GM18867 (cell line): ENCODE results near the gene MN1.

ENCODE experiments used
- ATAC-seq: cut with Tn5 transposase; IDR thresholded peaks from one replicate; pipeline ENCODE4 v1.9.1; 2021; ENCODE audit warnings: mild to moderate bottlenecking, moderate library complexity; ENCODE audit not compliant: unreplicated experiment

Gene MN1

DNA sequence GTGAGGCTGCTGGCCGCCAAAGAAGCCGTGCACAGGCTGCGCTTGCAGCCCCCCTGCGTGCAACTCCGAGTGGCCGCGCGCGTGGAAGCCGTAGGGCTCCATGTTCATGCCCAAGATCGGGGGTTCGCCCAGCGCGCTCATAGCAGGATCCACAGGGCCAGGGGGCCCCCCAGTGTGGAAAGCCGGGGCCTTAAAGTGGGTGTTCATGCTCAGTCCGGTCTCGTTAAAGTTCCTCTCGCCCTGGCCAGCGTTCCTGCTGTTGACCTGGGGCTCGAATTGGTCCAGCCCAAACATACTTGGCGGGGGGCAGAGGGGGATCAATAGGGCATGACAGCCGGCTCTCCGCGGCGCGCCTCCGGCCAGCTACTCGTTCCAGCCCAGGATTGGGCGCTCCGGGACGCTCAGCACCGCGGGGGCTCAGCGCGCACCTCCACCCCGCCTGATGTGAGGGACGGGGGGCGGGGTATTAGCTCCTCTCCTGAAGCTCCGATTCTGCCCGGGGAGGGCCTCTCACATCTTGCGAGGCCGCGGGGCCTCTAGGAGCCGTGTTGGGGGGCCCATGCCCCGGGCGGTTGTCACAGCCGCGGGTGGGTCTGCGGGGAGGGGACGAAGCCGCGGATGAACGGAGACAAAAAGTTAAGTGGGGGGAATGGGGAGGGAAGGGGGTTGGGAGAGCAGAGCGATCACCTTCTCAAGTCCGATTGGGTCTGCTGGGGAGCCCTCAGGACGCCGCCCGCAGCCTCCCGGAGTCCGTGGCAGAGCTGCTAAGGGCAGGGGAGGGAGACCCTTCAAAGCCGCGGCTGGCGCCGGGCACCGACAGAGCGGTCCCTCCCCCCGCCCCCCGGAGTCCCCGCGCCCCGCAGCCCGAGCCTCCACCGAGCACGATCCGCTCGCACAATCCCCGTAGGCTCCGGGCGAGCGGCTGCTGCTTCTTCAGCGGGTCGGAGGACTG is 1.0 kb downstream of the MN1 start:
- no peak for ATAC-seq

DNA sequence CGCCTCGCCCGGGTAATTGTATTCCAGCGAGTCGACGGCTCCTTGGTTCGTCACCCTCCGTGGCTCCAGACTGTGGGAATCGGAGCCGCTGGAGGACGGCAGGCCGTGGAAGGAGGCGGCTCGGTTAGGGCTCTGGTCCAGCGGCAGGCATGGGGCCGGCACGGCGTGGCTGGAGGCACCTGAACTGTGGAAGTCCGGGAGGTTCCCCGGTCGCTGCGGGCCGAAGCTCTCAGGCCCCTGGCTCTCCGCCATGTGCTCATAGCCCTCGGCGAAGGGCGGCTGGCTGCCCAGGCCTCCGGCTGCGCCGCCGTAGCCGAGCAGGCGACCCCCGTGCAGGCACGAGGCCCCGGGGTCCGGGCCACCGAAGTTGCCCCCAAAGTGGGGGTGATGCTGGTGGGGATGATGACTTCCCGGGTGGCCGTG is 1.7 kb downstream of the MN1 start:
- no peak for ATAC-seq

DNA sequence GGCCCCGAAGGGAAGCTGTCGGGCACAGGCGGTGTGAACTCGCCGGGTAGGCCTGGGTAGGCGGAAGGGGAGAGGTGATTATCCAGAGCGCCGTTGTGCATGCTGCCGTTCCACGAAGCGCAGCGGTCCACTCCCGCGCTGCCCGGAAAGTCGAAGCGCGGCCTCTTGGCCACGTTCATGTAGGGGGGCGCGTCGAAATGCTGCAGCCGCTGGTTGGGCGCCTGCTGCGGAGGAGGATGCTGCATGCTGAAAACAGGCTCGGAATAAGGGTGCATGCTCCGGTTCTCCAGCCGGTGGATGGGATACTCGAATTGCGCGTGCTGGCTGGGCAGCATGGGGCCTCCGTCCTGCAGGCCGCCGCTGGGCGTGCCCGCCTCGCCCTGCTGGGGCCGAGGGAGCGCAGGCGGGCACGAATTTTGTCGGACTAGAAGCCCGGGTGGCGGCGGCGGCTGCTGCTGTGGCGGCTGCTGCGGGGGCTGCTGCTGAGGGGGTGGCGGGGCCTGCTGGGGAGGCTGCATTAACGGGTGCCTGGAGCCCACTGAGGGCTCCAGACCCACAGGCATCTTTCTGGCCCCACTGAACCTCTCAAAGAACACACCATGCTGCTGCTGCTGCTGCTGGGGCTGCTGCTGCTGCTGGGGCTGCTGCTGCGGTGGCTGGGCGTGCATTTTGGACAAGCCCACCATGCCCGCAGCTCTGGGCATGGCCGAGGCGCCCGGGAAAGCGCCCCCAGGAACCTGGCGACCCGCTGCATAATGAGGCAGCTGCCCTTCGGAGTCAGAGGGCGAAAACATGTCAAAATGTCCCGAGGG is 2.3 kb downstream of the MN1 start:
- ATAC-seq = no peak

DNA sequence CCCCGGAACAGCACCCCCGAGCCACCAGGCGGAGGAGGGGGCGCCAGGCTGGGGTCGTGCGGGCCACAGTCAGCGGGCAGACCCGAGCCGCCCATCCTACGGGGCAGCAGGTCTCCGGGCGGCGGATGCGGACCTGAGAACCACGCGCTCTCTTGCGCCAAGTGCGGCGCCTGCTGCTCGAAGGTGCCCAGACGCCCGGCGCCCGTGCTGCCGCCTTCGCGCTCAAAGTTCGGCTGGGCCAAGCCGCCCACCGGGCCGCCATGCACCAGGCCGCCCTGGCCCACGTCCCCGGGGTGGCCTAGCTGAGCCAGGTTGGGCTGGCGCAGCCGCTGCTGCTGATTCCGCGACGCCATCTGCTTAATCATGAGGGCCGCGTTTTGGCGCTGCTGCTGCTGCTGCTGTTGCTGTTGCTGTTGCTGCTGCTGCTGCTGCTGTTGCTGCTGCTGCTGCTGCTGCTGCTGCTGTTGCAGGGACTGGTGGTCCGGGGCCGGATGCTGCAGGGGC is 3.0 kb downstream of the MN1 start:
- no peak for ATAC-seq

DNA sequence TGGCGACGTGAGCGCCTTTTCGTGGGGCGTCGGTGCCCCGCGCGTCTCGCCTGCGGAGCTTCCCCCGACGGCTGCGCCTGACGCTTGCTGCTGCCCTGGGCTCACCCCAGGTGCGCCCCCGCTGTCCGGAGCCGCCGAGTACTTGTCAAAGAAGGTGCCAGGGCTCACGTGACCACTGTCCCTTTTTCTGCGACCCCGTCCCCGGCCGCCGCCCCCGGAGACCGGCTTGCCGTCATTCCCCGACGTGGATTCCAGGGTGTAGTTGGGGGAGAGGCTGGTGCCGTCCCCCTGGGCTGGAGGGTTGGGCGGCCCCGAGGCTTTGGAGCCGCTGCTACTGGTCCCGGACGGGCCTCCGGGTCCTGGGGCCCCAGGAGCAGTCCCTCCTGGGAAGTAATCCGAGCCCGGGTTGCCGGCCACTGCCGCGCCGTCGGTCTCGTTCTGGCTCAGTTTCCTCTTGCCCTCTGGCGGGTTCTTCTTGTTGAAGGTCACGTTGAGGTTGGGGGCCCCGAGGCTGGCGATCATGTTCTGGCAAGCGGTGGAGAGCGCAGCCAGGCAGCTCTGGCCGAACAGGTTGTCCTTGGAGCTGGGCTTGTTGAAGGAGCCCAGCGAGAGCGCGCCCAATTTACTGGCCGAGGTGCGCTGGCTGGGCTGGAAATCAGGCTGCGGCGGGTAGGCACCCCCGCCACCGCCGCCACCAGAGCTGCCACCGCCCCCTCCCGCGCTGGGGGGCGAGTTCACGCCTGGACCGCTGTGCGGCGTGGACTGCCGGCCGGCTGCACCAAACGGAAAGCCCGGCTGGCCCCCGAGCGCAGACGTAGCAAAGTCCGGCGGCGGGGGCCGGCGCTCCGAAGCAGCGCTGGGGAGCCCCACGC is 3.8 kb downstream of the MN1 start:
- no peak for ATAC-seq

DNA sequence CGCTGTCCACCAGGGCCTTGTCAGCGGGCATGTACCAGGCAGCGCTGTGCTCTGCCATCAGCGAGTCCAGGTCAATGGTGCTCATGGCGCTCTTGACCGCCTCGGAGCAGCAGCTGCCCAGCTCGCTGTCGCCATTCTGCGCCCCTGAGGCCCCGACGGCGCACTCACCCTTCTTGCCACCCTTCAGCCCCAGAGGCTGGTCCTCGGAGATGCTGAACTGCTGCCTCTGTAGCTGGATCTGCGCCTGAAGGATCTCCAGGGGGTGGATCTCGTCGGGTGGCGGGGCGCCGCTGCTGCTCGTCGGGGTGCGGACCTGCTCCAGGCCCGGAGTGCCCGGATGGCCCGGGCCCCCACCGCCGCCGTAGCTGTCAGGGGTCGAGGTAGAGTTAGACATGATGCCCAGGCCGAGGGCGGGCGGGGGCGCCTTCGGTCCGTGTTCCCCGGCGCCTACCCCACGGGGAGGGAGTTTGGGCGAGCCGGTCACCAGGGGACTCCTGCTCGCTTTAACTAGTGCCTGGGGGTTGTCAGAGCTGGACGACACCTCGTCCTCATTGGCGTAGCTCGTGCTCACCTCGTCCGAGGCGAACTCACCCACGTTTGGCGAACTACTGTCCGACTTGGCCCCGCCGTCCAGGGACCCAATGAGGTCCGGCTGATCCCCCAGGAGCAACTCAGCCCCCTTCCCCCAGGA is 4.6 kb downstream of the MN1 start:
- ATAC-seq = no peak

DNA sequence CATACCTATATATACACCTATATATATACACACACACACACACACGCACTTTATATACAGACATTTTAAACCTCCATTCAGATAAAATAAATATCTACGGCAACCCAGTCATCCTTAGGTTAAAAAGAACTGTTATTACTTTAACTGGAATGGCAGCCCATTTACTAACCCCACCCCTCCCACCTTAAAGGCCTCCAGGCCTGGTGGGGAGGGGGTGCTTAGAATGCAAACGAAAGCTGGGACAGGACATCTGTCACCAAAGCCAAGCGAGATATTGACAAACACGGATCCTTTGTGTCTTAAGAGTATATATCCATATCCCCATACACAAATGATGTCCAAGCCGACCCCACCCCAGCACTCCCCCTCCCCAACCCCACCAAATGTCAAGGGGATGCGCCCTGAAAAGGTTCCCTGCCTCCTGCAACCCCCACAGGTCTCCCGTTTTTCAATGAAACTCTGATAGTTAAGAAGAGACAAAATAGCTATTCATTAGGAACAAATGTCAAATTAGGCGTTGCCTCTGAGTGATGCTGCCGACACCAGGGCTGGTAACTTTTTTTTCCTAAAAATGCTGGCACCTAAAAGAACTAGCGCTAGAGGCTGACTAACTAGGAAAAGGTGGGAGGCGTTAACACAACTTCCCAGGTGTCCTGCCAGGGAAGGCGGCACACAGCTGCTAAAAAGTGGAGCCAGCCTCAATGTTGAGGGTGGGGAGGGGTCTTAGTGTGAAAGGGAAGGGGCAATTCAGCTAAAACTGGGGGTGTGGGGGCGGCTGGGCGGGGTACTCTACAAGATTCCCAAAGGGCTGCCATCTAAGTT is 5.6 kb downstream of the MN1 start:
- ATAC-seq = no peak

DNA sequence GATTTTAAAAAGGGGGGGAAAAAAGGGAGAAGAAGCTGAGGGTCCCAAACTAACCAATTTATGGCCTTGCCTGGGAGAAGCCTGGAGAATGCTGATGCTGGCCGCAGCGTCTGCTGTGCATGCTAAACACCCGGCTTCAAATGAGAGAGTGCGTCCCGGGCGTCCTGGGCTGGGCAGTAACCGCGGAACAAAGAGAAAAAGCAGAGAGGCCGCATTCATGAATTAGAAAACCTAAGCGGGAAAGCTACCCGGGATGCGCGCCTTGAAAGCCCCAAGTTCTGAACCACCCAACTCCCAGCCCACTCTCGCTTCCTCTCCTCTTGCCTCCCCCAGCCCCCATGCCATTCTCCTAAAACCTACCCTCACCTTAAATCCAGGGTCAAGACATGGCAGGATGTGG is 6.5 kb downstream of the MN1 start:
- ATAC-seq = no peak

DNA sequence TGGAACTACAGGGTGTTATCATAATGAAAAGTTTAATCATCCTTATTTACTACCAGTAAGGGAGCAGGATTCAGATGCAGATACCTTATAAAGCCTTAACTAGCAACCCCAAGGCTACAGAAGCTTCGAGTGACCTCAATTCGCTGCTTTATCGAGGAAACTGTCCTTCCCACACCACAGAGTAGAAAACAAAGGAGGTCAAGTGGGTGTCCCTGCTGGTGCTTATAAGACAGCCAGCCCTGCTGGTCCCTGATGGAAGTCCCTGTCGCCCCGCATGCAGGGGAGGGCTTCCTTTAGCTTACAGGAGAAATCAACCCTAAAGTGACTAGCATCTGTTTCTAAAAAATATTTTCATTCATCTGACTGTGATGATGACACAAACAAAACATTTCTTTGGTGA is 7.3 kb downstream of the MN1 start:
- no peak for ATAC-seq

DNA sequence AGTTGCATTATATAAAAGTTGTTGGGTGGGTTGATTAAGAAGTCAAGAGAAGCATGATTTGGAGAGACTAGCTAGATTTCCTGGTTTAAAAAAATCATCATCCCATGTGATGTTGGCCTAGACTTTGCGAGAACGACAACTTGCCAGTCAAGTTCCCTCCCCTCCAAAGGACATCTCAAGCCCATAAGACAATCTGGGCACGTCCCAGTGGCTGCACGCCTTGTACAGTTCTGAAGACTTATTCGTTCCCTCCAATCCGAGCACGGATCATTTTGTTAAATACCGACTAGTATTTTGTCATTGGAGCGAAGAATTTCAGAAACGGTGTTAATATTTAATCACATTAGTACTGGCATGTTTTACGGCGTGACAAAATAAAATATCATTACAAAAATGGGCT is 8.0 kb downstream of the MN1 start:
- no peak for ATAC-seq

DNA sequence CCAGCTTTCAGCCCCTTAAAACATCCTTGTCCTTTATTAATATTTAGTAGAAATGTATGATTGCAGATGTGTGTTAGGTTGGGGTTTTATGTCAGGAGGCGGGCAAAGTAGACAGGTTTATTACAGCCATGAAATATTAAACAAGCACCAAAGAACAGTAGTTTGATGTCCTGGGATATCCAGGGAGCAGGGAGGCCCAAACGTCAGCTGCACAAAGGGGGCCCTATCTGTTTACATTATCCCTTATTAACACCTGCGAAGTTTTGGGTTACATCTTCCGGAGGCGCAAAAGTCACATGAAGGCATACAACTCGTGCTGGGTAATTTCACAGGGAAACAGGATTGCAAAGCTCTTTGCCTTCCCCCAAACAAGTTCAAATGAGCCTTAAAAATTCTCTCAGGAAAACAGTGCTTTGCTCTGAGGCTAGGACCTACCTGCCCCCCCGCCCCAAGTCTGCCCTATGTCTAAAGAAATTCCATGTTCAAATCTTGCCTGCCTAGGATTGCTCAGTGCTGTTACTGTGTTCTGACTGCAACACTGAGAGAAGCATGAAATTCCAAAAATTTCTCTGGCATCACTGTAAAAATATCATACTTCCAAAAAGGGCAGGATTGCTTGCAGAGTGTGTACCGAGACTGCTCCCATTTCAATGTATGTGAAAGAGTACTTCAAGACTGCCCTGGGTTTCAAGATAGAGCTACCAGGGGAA is 8.9 kb downstream of the MN1 start:
- no peak for ATAC-seq

DNA sequence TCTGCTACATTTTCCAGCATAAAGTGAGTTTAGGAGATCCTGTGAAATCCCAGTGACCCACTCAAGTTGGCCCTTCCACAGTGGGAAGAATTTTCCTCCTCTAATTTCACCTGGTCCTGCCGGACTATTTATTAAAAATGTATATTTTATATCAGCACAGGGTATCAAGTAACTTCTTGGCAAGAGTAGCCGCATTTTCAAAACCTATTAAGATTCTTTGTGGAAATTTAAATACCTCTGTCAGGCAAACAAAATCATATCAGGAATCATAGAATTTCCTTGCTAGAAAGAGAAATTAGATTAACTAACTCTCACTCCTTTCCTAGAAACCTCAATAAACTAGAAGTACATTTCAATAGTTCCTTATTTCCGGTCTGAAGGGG is 9.7 kb downstream of the MN1 start:
- ATAC-seq = no peak

DNA sequence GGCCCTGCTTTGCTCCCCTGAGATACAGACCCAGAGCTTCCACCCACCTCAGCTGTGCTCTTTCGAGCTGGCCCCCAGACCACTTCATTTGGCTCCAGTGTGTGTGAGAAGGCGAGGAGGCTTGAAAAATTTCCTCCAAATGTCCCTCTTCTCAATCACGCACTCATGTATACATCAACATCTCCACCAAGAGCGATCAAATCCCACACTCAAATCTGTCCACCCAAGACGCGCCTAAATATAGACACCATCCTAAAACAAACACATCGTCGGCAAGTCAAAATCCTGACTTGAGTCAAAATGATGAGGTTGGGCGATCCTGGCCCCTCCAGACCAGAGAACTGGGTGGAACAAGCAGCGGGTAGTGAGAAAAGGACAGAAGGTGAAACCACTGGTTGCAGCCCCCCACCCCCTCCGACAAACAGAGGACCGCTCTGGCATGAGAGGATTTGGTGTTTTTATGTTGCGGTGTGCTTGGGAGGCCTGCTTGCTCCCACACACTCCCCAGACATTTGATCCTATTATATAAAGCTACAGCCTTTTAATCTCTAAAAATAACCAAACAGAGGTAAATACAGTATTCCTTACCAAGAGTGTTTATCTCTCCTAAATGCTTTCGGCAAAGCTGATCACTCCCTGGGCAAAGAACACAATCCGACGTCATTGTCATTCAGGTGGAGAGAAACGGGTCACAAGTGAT is 10.2 kb downstream of the MN1 start:
- ATAC-seq = no peak

DNA sequence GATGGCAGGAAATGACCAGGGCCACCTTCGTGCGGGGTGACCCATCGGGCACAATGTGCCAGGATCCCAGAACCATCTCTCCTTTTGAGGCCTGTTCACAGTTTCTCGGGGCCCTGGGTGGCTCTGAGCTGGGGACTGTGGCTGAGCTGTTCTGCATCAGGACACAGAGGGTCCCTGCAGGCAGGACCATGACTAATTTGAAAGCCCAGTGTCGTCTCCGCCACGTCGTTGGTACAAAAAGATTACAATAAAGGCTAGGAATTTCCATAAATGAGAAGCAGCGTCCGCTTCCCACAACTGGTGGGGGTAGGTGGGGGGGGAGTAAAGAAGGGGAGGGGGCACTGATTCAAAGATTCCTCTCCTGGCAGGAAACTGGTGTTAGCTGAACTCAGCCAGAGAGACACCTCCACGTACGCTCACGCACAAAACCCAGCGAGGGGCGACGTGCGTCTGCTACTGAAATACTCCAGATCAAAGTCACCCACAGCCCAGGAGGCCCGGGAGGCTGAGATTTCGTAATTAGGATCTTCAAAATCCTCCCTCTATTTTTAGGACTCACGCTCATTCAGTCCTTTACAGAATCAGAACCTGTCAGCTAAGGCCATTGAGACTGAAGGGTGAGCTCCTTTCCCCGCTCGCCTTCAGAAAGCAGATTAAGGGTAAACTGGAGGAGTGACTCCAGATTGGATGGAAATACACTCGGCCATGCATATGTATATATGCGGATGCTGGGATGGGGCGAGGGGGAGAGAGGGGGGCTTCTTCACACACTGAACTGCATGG is 11.0 kb downstream of the MN1 start:
- no peak for ATAC-seq

DNA sequence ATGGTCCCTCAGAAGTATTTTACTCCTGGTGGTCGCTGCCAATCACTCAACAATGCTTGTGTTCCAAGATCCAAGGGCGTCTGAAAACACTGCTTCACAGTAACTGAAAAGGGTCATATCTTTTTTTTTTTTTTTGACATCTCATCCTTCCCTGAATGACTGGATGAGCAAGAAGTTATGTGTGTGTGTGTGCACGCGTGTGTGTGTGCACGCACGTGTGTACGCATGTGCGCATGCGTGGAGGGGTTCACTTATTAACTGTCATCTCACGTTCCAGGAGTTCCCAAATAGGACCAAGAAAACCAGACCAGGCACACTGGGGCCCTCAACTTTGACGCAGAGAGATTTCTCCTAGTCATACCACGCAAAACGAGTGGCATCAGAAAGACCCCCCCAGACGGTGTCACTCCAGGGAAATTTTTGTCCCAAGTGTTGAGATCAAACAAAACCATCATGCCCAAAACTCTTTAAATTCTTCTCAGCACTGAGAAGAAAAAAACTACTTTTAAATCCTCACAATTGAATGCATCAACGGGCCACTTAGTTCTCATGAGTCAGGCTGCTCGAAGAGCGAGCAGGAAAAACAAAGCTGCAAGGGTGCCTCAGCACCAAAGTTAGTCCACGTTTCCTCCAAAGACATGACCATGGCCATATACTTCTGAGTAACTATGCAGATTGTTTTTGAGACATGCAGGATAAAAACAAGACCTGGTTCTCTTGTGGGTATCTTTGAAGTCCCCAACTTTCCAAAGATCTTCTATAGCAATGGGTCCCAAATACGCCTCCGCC is 12.9 kb downstream of the MN1 start:
- no peak for ATAC-seq

DNA sequence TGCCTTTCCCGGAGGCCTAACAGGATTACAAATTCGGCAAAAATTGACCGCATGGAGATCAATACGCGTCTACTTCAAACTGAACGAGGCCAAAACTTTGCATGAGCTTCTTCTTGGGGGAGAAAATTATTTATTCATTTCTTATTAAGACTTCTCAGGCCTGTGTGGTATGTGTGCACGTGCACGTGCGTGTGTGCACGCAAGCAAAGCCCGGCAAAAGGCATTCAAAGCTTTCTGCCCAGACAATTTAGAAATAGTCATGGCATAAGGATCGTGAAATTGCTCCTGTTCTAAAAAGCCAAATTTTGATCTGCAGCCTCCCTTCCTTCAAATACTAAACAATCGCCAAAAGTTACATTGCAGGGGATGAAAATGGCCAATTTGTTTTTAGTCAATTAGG is 14.6 kb downstream of the MN1 start:
- ATAC-seq = no peak
